Body of pancreas (tissue), 4 donors: ENCODE data around the gene CCDC27. TPM values are rescaled to one million over a fixed set of nuclear protein-coding genes. Genes with fewer than 3 reads are reported as not detected.

ENCODE experiments used
- ATAC-seq: fragments of 150-250 bp; one replicate; pipeline ENCODE4 v1.9.1; 2016
- DNase-seq, 4 donors: peaks; one replicate each; pipeline ENCODE4 v3.0.0-alpha.2; 2019
- H3K27ac ChIP-seq, 4 donors: fragments of 200-600 bp; sonication (generic); 1 replicate in 3 of 4; 2 replicates in 1 of 4; pipeline versions ENCODE4 v1.5.1 to v1.6.1; 2016 to 2019; ENCODE audit warnings: mild to moderate bottlenecking in 1 of 4, mixed read lengths in 1 of 4, moderate library complexity in 1 of 4
- H3K27me3 ChIP-seq, 2 donors: fragments of 200-600 bp; sonication (generic); one replicate each; pipeline ENCODE4 v1.6.0; 2016; ENCODE audit warnings: mild to moderate bottlenecking in 1 of 2
- H3K36me3 ChIP-seq, 2 donors: fragments of 200-600 bp; sonication (generic); replicated peaks in 1 of 2; 2 replicates each; pipeline ENCODE4 v1.5.1; 2016; ENCODE audit warnings: low read depth in 2 of 2; ENCODE audit not compliant: insufficient read depth in 1 of 2
- H3K4me1 ChIP-seq: fragments of 200-600 bp; sonication (generic); one replicate; pipeline ENCODE4 v1.6.0; 2016
- H3K4me3 ChIP-seq, 2 donors: fragments of 200-600 bp; sonication (generic); 1 replicate in 1 of 2; 2 replicates in 1 of 2; pipeline ENCODE4 v1.5.1; 2016 to 2019
- H3K9me3 ChIP-seq, 3 donors: fragments of 200-600 bp; sonication (generic); 1 replicate in 2 of 3; 2 replicates in 1 of 3; pipeline ENCODE4 v1.5.1; 2016
- CTCF ChIP-seq, 7 experiments: fragments of 450-650 bp in 4 of 7; fragments of 200-600 bp in 3 of 7; sonication (generic) in 3 of 7; IDR thresholded peaks; one replicate each; pipeline ENCODE4 v1.5.1; 2016 to 2019; ENCODE audit warnings: antibody characterized with exemption in 7 of 7
- POLR2A ChIP-seq, 3 donors: fragments of 450-650 bp; IDR thresholded peaks; one replicate each; pipeline ENCODE4 v1.6.1; 2016; ENCODE audit warnings: antibody characterized with exemption in 3 of 3, mild to moderate bottlenecking in 2 of 3
- WGBS, 2 donors: methylation state at CpG; one replicate each; pipeline ENCODE4 v1.1.5; 2017; 5-methylcytosine and 5-hydroxymethylcytosine counted together
- intact Hi-C: fragments of 100-400 bp; cut with DNase I; formaldehyde crosslinking; loops from one replicate; pipeline ENCODE4 v1.15.1; 2023
- total RNA-seq, 2 donors: library from RNA; depleted of rRNA; stranded (reverse); fragments of >200 nt; gene quantifications; one replicate each; pipeline ENCODE4 v1.1.0, GENCODE V29; 2016

Gene CCDC27
- total RNA-seq, 2 donors from 2014 or later, result not detected

DNA sequence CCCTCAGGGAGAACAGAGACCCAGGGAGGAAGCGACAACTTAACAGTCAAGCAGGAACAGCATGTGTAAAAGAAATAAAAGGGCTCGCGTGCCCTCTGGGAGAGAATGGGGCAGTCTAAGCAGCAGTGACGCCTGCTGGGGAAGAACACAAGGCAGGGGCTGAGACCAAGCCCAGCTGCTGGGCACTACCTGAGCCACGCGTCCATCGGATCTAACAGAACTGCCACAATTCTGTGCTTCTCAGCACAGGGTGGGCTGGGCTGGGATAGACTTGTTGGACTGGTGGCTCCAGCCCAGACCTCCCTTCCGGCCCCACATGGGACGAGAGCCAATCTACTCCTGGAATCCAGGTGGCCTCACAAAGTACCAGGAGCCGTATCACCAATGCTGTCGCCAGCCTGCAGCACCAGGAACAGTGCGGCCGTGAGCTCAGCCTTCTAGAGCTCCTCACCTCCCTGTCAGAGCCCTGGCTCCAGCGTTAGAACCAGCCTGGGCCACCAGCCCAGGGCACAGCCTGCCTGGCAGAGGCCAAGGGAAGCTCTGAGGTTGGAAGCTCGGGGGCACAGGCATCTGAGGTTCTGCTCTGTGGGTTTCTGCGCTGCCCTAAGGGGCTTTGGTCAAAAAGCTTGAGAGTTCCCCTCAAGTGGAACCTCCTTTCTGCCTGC, 36.6 kb downstream of the CCDC27 start:
- H3K4me3 ChIP-seq, result no peak overlapping the region
- TF ChIP-seq CTCF (IDR thresholded peaks at IDR 0.05), result no peak
- TF ChIP-seq POLR2A (IDR thresholded peaks at IDR 0.05), result no peak
- intact Hi-C loops, result no loop called here
- ATAC-seq (no peak), DNase-seq (no peak)
- no peaks in the 10 kb centered on the region for H3K9me3 ChIP-seq
- 81 to 88% methylated on average over 7 to 14 of the region's 16 CpGs for WGBS, 2 donors
- H3K4me1 ChIP-seq, result peaks cover 16% of the 10 kb centered on the region
- no peak overlapping the region for H3K27ac ChIP-seq
- peaks cover 11 to 16% of the 10 kb centered on the region in 2 donors for H3K36me3 ChIP-seq
- no peaks in the 10 kb centered on the region for H3K27me3 ChIP-seq

DNA sequence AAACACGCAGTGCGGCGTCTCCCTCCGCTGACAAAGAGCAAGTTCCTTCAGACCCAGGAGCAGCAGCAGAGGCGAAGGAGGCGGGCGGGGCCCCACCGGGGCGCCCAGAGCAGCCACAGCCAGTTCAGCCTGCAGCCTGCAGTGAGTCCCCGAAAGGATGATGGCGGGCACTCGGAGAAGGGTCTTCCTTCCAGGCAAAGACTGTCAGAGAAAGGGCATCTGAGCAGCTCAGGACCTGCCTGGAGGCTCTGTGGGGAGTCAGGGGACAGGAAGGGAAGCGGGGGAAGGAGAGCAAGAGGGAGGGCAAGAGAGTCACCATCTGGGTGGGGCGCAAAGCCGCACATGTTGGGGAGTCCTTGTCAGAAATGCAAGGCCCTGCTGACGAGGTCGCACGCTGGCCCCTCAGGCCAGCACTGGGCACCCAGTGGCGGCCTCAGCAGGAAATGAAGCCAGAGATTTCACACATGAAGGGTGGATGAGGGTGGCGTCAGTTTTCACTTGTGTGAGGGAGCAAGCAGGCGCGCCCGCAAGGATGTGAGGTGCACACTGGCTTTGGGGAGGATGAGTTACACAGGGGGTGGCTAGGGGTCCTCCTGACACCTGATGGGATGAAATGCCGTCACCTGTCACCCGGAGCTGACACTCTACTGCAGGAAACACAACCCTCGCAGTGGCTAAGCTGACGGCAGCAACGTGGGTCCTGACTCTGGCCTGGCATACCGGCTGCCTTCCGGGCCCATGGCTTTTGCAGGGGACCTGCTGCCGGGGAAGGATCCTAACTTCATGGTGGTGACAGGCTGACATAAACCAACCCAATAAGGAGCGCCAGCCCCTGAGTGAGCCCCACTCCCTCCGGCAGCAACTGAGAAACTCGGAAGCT, 37.4 kb downstream of the CCDC27 start:
- no peak overlapping the region for H3K4me3 ChIP-seq
- intact Hi-C loops, result no loop called here
- TF ChIP-seq CTCF (IDR thresholded peaks at IDR 0.05) (no peak), POLR2A (IDR thresholded peaks at IDR 0.05) (no peak)
- DNase-seq, result no peak
- H3K4me1 ChIP-seq, result peaks cover 24% of the 10 kb centered on the region
- no peak overlapping the region for H3K27ac ChIP-seq
- 87 to 90% methylated on average over 18 to 34 of the region's 34 CpGs for WGBS, 2 donors
- ATAC-seq, result no peak
- no peaks in the 10 kb centered on the region for H3K9me3 ChIP-seq
- peaks cover 4 to 12% of the 10 kb centered on the region in 2 donors for H3K36me3 ChIP-seq
- H3K27me3 ChIP-seq, result no peaks in the 10 kb centered on the region

GRCh38 chr1:3790500-3790923, 38.3 kb downstream of the CCDC27 start:
- TF ChIP-seq CTCF (IDR thresholded peaks at IDR 0.05) (no peak), POLR2A (IDR thresholded peaks at IDR 0.05) (no peak)
- ATAC-seq, result no peak
- Histone ChIP-seq H3K4me3 (no peak overlapping the region), H3K9me3 (no peaks in the 10 kb centered on the region), H3K27ac (no peak overlapping the region), H3K4me1 (peaks cover 32% of the 10 kb centered on the region), H3K36me3 (peaks cover 0 to 9% of the 10 kb centered on the region in 2 donors), H3K27me3 (no peaks in the 10 kb centered on the region)
- 75 to 85% methylated on average over 6 of the region's 12 CpGs for WGBS, 2 donors
- no peak for DNase-seq
- intact Hi-C loops, result no loop called here

GRCh38 chr1:3790952-3791351, 38.7 kb downstream of the CCDC27 start:
- H3K27me3 ChIP-seq, result no peaks in the 10 kb centered on the region
- WGBS, 2 donors, result 83 to 85% methylated on average over 17 to 18 of the region's 18 CpGs
- intact Hi-C loops, result no loop called here
- peaks cover 34% of the 10 kb centered on the region for H3K4me1 ChIP-seq
- DNase-seq, result no peak
- H3K36me3 ChIP-seq, result peaks cover 0 to 6% of the 10 kb centered on the region in 2 donors
- H3K4me3 ChIP-seq, result no peak overlapping the region
- TF ChIP-seq CTCF (IDR thresholded peaks at IDR 0.05), result no peak
- no peak for TF ChIP-seq POLR2A (IDR thresholded peaks at IDR 0.05)
- H3K9me3 ChIP-seq, result no peaks in the 10 kb centered on the region
- no peak for ATAC-seq
- no peak overlapping the region for H3K27ac ChIP-seq
